Hepatocyte (in vitro differentiated cells): Measurements from ENCODE around the gene NPIPA1. TPM values are rescaled to one million over a fixed set of nuclear protein-coding genes. Genes with fewer than 3 reads are reported as not detected.
"Not testable (repeated sequence)": the region's sequence is repeated elsewhere in the genome, so short reads cannot be mapped to it uniquely, and the experiment has no call there.

Source experiments
- DNase-seq: peaks from one replicate; pipeline ENCODE4 v3.0.0-alpha.2; 2016; ENCODE audit warnings: low spot score
- H2AFZ ChIP-seq: fragments of 200-600 bp; sonication (generic); 2 replicates; pipeline ENCODE4 v1.6.0; 2016; ENCODE audit warnings: antibody characterized with exemption, mild to moderate bottlenecking
- H3K27ac ChIP-seq: fragments of 200-600 bp; sonication (generic); 2 replicates; pipeline ENCODE4 v1.5.1; 2016; ENCODE audit warnings: mild to moderate bottlenecking
- H3K27me3 ChIP-seq: fragments of 200-600 bp; sonication (generic); 2 replicates; pipeline ENCODE4 v1.6.1; 2016
- H3K36me3 ChIP-seq: fragments of 200-600 bp; sonication (generic); replicated peaks from 2 replicates; pipeline ENCODE4 v1.5.1; 2016; ENCODE audit warnings: low read depth; ENCODE audit not compliant: insufficient read depth
- H3K4me1 ChIP-seq: fragments of 200-600 bp; sonication (generic); 2 replicates; pipeline ENCODE4 v1.5.1; 2016; ENCODE audit warnings: mild to moderate bottlenecking, moderate library complexity; ENCODE audit not compliant: insufficient read depth
- H3K4me2 ChIP-seq: fragments of 200-600 bp; sonication (generic); 2 replicates; pipeline ENCODE4 v1.6.0; 2016
- H3K4me3 ChIP-seq: fragments of 200-600 bp; sonication (generic); 2 replicates; pipeline ENCODE4 v1.5.1; 2016; ENCODE audit warnings: mild to moderate bottlenecking
- H3K79me2 ChIP-seq: fragments of 200-600 bp; sonication (generic); 2 replicates; pipeline ENCODE4 v1.6.0; 2017; ENCODE audit warnings: mild to moderate bottlenecking
- H3K9me2 ChIP-seq: fragments of 200-600 bp; sonication (generic); replicated peaks from 2 replicates; pipeline ENCODE4 v1.6.0; 2017; ENCODE audit warnings: mild to moderate bottlenecking; ENCODE audit not compliant: insufficient read depth
- H3K9me3 ChIP-seq: fragments of 200-600 bp; sonication (generic); 2 replicates; pipeline ENCODE4 v1.5.1; 2016; ENCODE audit warnings: low read depth, mild to moderate bottlenecking
- H4K20me1 ChIP-seq: fragments of 200-600 bp; sonication (generic); 2 replicates; pipeline ENCODE4 v1.6.0; 2016; ENCODE audit warnings: mild to moderate bottlenecking; ENCODE audit not compliant: insufficient read depth, poor library complexity, severe bottlenecking
- CTCF ChIP-seq: fragments of 200-600 bp; sonication (generic); IDR thresholded peaks from 2 replicates; pipeline ENCODE4 v1.5.1; 2016; ENCODE audit warnings: antibody characterized with exemption, mild to moderate bottlenecking; ENCODE audit not compliant: poor library complexity
- EZH2 ChIP-seq: fragments of 200-600 bp; sonication (generic); IDR thresholded peaks from 2 replicates; pipeline ENCODE4 v1.6.1; 2016; ENCODE audit warnings: antibody characterized with exemption, mild to moderate bottlenecking, borderline replicate concordance
- EZH2phosphoT487 ChIP-seq: fragments of 200-600 bp; sonication (generic); IDR thresholded peaks from one replicate; pipeline ENCODE4 v1.6.1; 2018; ENCODE audit warnings: antibody characterized with exemption, mild to moderate bottlenecking, low read depth, moderate library complexity; ENCODE audit not compliant: unreplicated experiment, severe bottlenecking
- WGBS: methylation state at CpG from one replicate; pipeline ENCODE4 v1.1.6; 2016; ENCODE audit warnings: low lambda C conversion rate; ENCODE audit errors: missing lambda C conversion rate; 5-methylcytosine and 5-hydroxymethylcytosine counted together
- polyA plus RNA-seq: library from polyadenylated mRNA; unstranded; fragments of >200 nt; fragmentation: Nextera tagmentation; extraction: Ambion mirVana; gene quantifications from 2 replicates; pipeline ENCODE4 v1.2.1, GENCODE V29; 2016
- total RNA-seq: library from RNA; depleted of rRNA; stranded (reverse); fragments of >200 nt; gene quantifications from 2 replicates; pipeline ENCODE4 v1.2.3, GENCODE V29; 2014

NPIPA1 gene
- total and polyA plus RNA-seq, 2 experiments from 2014 or later: 42.8 to 47.5 TPM

GRCh38 chr16:14965328-14965727, 28.1 kb downstream of the NPIPA1 start:
- no peaks in the 10 kb centered on the region for H3K4me1 ChIP-seq
- H3K36me3 ChIP-seq: no peaks in the 10 kb centered on the region
- DNase-seq: no peak
- no peaks in the 10 kb centered on the region for H4K20me1 ChIP-seq
- H3K27ac ChIP-seq: no peak overlapping the region
- H3K9me2 ChIP-seq: no peaks in the 10 kb centered on the region
- no peaks in the 10 kb centered on the region for H3K9me3 ChIP-seq
- 92% methylated on average over 17 of the region's 17 CpGs for WGBS
- no peak overlapping the region for H3K4me2 ChIP-seq
- TF ChIP-seq CTCF (no peak), EZH2 (no peak), EZH2phosphoT487 (no peak)
- no peaks in the 10 kb centered on the region for H3K79me2 ChIP-seq
- peaks cover 8% of the 10 kb centered on the region for H3K27me3 ChIP-seq
- H3K4me3 ChIP-seq: no peak overlapping the region
- H2AFZ ChIP-seq: no peak overlapping the region

GRCh38 chr16:14969795-14970194, 32.6 kb downstream of the NPIPA1 start:
- H3K4me2 ChIP-seq, H3K36me3 ChIP-seq, H3K27me3 ChIP-seq, H3K4me1 ChIP-seq, H3K4me3 ChIP-seq, H2AFZ ChIP-seq, H4K20me1 ChIP-seq, H3K27ac ChIP-seq, H3K79me2 ChIP-seq, H3K9me2 ChIP-seq, H3K9me3 ChIP-seq, DNase-seq: not testable (repeated sequence)
- 94% methylated on average over 3 of the region's 3 CpGs for WGBS

- not testable (repeated sequence) for H3K4me1 ChIP-seq, H3K4me2 ChIP-seq, H3K36me3 ChIP-seq, H3K4me3 ChIP-seq, H3K27ac ChIP-seq, DNase-seq, H3K9me2 ChIP-seq, H2AFZ ChIP-seq, H3K27me3 ChIP-seq, H3K9me3 ChIP-seq
- Histone ChIP-seq H4K20me1 (peaks cover 12% of the 10 kb centered on the region), H3K79me2 (peaks cover 18% of the 10 kb centered on the region)
- WGBS: 92% methylated on average over 12 of the region's 12 CpGs
Measured at GRCh38 chr16:14971621-14972228, 34.5 kb downstream of the NPIPA1 start.

- not testable (repeated sequence) for H3K9me2 ChIP-seq, H3K9me3 ChIP-seq, DNase-seq, H3K27ac ChIP-seq, H3K4me1 ChIP-seq, H3K36me3 ChIP-seq, H3K27me3 ChIP-seq
- H3K4me3 ChIP-seq: peak overlapping the region; percentile 86
- peak overlapping the region; percentile 87 for H3K4me2 ChIP-seq
- WGBS: 57% methylated on average over 14 of the region's 14 CpGs
- H4K20me1 ChIP-seq: peaks cover 29% of the 10 kb centered on the region
- H2AFZ ChIP-seq: peak overlapping the region; percentile 52
- H3K79me2 ChIP-seq: peaks cover 39% of the 10 kb centered on the region
Measured at GRCh38 chr16:14973785-14974322, 36.6 kb downstream of the NPIPA1 start.

- H3K36me3 ChIP-seq, H3K9me3 ChIP-seq, H3K27me3 ChIP-seq, H3K9me2 ChIP-seq: not testable (repeated sequence)
- 2% methylated on average over 7 of the region's 7 CpGs for WGBS
- Histone ChIP-seq H3K4me3 (peak overlapping the region; percentile 86), H4K20me1 (peaks cover 34% of the 10 kb centered on the region), H2AFZ (peak overlapping the region; percentile 52), H3K4me1 (peaks cover 12% of the 10 kb centered on the region), H3K79me2 (peaks cover 44% of the 10 kb centered on the region), H3K27ac (peak overlapping the region; percentile 98), H3K4me2 (peak overlapping the region; percentile 87)
- DNase-seq: peak; percentile 86
Measured at GRCh38 chr16:14974331-14974655, 37.0 kb downstream of the NPIPA1 start.

GRCh38 chr16:14974656-14975417, 37.6 kb downstream of the NPIPA1 start, which contains the start of gene PDXDC1:
PDXDC1 (plus strand) TSS chr16:14975026; CDS start chr16:14975200, 174 bp downstream.
- not testable (repeated sequence) for H3K27me3 ChIP-seq, H3K9me2 ChIP-seq, H3K9me3 ChIP-seq, H3K36me3 ChIP-seq
- peaks cover 15% of the 10 kb centered on the region for H3K4me1 ChIP-seq
- peaks cover 39% of the 10 kb centered on the region for H4K20me1 ChIP-seq
- WGBS: under 1% methylated on average over 74 of the region's 74 CpGs
- peak within 1 kb of the TSS; percentile 98 for H3K27ac ChIP-seq
- peak within 1 kb of the TSS; percentile 86 for H3K4me3 ChIP-seq
- peaks cover 49% of the 10 kb centered on the region for H3K79me2 ChIP-seq
- peak within 1 kb of the TSS; percentile 87 for H3K4me2 ChIP-seq
- peak; percentile 100 for DNase-seq
- H2AFZ ChIP-seq: peak within 1 kb of the TSS; percentile 52

GRCh38 chr16:14975418-14976194, 38.4 kb downstream of the NPIPA1 start:
- WGBS: 1% methylated on average over 47 of the region's 47 CpGs
- not testable (repeated sequence) for H3K9me2 ChIP-seq, H3K9me3 ChIP-seq, H3K36me3 ChIP-seq, H3K27me3 ChIP-seq
- Histone ChIP-seq H4K20me1 (peaks cover 46% of the 10 kb centered on the region), H3K4me3 (peak overlapping the region; percentile 86), H3K27ac (peak overlapping the region; percentile 98), H3K79me2 (peaks cover 56% of the 10 kb centered on the region), H3K4me2 (peak overlapping the region; percentile 87), H2AFZ (peak overlapping the region; percentile 52), H3K4me1 (peaks cover 21% of the 10 kb centered on the region)
- peak; percentile 69 for DNase-seq
